SKM-1 (cell line): ENCODE results near the gene CLEC4F.

Experiments used
- DNase-seq: peaks from one replicate; lab custom pipeline; 2025; ENCODE audit not compliant: unreplicated experiment; lab: John Stamatoyannopoulos, UW

The CLEC4F gene

GRCh38 chr2:70789304-70790135, 30.9 kb downstream of the CLEC4F start:
- DNase-seq = peak; percentile 66

DNA sequence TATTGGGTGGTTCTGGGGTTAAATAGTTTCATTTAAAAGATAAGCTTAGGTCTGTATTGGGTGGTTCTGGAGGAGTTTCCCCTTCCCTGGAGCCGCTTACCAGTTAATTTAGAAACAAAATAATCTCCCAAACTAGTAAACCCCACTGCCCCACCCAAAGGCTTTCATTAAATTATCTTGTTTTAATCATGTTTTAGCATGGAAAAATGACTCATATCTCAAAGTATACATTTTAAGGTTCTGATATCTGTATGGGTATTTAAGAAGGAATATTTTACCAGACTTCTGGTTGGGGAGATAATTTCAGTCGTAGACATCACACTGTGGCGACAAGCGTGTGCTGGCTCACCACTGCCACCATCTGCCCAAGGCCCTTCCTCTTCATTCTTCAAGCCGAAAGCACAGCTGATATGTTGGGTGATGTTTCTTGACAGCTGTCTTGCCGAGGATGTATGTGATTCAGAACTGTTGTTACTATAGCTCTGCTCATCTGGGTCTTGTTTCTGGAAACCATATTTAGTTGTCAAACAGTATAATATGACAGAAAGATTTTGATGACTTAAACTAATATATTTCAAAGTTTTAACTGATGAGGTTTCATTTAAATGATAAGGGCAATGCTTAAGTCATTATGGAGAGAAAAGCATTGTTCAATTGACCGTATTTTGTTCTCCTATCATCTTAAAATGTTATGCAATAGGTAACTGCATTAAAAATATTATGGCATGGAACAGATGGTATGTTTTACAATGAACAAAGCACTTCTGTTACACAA, 35.1 kb downstream of the CLEC4F start:
- DNase-seq = no peak

GRCh38 chr2:70784320-70784719, 36.1 kb downstream of the CLEC4F start:
- no peak for DNase-seq

DNA sequence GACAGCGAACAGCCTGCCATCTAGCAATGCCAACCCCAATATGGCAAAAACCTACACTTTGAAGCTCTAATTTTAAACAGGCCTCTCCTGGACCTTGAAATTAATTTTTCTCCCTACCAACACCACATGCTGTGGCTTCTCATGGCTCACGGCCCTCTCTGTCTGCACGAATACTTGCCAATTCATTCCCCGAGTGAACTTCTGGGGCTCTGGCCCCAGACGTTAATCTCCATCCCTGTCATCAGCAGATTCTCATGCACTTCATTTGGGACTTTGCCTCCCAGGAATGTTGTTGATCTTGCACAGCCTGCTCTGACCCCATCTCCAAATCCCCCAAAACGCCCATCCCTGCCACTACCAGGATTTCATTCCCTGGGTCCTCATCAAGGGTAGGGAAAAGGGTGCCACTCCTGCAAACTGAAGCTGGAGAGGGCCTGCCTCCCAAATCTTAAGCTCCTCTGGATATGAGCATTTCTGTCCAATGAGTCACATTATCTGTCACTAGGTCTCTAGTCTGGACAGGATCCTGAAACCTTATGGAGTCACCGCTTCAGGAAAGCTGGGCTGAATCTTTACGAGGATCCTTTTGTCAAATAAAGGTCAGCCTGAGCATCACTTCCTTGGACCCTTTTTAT, 40.4 kb downstream of the CLEC4F start:
- no peak for DNase-seq

GRCh38 chr2:70779491-70779890, 40.9 kb downstream of the CLEC4F start:
- DNase-seq = no peak

- DNase-seq = no peak
These were observed 41.7 kb downstream of the CLEC4F start for GRCh38 chr2:70778676-70779075.

DNA sequence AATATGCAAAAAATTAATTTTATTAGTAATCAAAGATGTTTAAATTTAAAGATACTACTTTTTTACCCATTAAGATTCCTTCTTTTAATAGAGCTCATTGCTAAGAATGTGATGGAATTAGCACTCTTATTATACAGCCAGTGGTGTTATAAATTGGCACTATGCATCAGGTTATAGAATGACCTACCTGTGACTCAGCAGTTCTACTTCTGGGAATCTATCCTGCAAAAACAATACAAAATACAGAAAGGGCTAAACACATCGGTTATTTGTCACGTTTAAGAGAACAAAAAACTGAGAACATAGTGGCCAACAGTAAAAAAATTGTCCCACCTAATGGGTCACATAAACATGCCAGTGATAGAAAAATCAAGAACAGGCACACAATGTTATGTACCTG, 42.9 kb downstream of the CLEC4F start:
- DNase-seq = no peak

- no peak for DNase-seq
These were observed 44.1 kb downstream of the CLEC4F start for GRCh38 chr2:70776266-70776665.

GRCh38 chr2:70775141-70775540, 45.3 kb downstream of the CLEC4F start:
- DNase-seq = no peak

- no peak for DNase-seq
These were observed 47.8 kb downstream of the CLEC4F start for GRCh38 chr2:70772486-70773155.

DNA sequence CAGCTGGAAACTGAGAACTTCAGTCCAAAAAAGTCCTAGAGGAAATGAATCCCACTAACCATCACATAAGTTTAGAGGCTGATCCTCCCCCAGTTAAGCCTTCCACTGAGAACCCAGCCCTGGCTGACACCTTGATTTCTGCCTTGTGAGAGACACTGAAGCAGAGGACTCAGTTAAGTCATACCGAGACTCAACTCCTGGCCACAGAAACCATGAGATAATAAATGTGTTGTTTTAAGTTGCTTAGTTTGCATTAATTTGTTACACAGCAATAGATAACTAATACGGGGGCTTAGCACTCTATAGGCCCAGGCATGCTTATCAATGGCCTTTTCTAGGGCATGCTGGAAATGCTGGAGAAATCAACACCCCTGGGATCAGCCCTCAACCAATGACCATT, 49.0 kb downstream of the CLEC4F start:
- no peak for DNase-seq

- DNase-seq = no peak
These were observed 50.9 kb downstream of the CLEC4F start for GRCh38 chr2:70769450-70769849.

- no peak for DNase-seq
These were observed 51.8 kb downstream of the CLEC4F start for GRCh38 chr2:70768590-70769085.

GRCh38 chr2:70767699-70768589, 52.5 kb downstream of the CLEC4F start, which contains the start of gene ADD2:
Gene ADD2 (minus strand): TSS chr2:70768200. CDS start chr2:70706408, 61,792 bp downstream.
- peak; percentile 60 for DNase-seq

GRCh38 chr2:70767079-70767698, 53.2 kb downstream of the CLEC4F start:
- DNase-seq = no peak

GRCh38 chr2:70766357-70767078, 53.9 kb downstream of the CLEC4F start:
- no peak for DNase-seq

DNA sequence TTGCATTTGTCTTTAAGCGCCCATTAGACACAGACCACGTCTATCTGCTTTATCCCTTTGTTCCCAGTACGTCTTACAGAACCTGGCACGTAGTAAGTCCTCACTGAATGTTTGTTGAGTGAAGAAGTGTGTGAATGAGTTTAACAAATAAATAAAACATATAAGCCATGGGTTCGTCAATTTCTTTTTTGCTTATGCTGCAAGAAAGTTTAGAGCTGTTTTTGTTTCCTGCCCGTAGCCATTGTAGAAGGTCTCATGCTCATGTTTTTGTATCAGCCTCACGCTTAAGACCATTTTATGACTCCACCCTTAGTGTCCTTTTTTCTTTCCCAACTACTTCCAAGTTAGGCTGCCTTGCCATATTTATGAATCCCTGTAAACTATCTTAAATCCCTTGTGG, 54.9 kb downstream of the CLEC4F start:
- no peak for DNase-seq

DNA sequence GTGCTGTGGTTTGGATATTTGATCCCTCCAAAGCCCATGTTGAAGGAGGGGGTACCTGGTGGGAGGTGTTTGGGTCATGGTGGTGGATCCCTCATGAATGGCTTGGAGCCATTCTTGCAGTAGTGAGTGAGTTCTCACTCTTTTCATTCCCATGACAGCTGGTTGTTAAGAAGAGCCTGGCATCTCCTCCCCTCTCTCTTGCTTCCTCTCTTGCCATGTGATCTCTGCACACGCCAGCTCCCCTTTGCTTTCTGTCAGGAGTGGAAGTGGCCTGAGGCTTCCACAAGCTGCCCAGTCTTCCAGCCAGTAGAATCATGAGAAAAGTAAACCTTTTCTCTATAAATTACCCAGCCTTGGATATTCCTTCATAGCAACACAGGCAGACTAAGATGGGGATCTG, 61.0 kb downstream of the CLEC4F start:
- DNase-seq = no peak
